Midbrain (tissue), 1 donor: ENCODE measurements around the gene UGT3A2.
"Not testable (repeated sequence)": the region's sequence is repeated elsewhere in the genome, so short reads cannot be mapped to it uniquely, and the experiment has no call there.

Experiments
- DNase-seq: peaks from one replicate; lab custom pipeline; 2025; lab: John Stamatoyannopoulos, UW

Gene UGT3A2

GRCh38 chr5:36054647-36055046 lies 12.0 kb downstream of the UGT3A2 start:
- DNase-seq: no peak

GRCh38 chr5:36052538-36052937 lies 14.1 kb downstream of the UGT3A2 start:
- DNase-seq: no peak

- no peak for DNase-seq
Observed at GRCh38 chr5:36049949-36050348, 16.7 kb downstream of the UGT3A2 start.

- no peak for DNase-seq
Observed at GRCh38 chr5:36047384-36048160, 19.1 kb downstream of the UGT3A2 start.

- DNase-seq: no peak
Observed at GRCh38 chr5:36045895-36046294, 20.8 kb downstream of the UGT3A2 start.

- no peak for DNase-seq
Observed at GRCh38 chr5:36041537-36041845, 25.2 kb downstream of the UGT3A2 start.

GRCh38 chr5:36040651-36041536 lies 25.8 kb downstream of the UGT3A2 start:
- DNase-seq: no peak

- no peak for DNase-seq
Observed at GRCh38 chr5:36035696-36036095, 31.0 kb downstream of the UGT3A2 start.

GRCh38 chr5:36034536-36035134 lies 32.0 kb downstream of the UGT3A2 start:
- DNase-seq: not testable (repeated sequence)

- no peak for DNase-seq
Observed at GRCh38 chr5:36033486-36033885, 33.2 kb downstream of the UGT3A2 start.

- no peak for DNase-seq
Observed at GRCh38 chr5:36033047-36033446, 33.6 kb downstream of the UGT3A2 start.

- DNase-seq: no peak
Observed at GRCh38 chr5:36031223-36031622, 35.5 kb downstream of the UGT3A2 start.

- DNase-seq: peak; percentile 66
Observed at GRCh38 chr5:36029914-36030313, 36.8 kb downstream of the UGT3A2 start.

- no peak for DNase-seq
Observed at GRCh38 chr5:36028816-36029465, 37.7 kb downstream of the UGT3A2 start.

GRCh38 chr5:36027711-36028110 lies 39.0 kb downstream of the UGT3A2 start:
- DNase-seq: no peak

GRCh38 chr5:36026706-36027465 lies 39.8 kb downstream of the UGT3A2 start:
- no peak for DNase-seq

GRCh38 chr5:36022246-36022645 lies 44.4 kb downstream of the UGT3A2 start:
- DNase-seq: not testable (repeated sequence)

GRCh38 chr5:36019584-36019983 lies 47.1 kb downstream of the UGT3A2 start:
- DNase-seq: not testable (repeated sequence)

- DNase-seq: no peak
Observed at GRCh38 chr5:36017622-36018021, 49.1 kb downstream of the UGT3A2 start.

- DNase-seq: no peak
Observed at GRCh38 chr5:36017004-36017403, 49.7 kb downstream of the UGT3A2 start.

- no peak for DNase-seq
Observed at GRCh38 chr5:36013182-36013581, 53.5 kb downstream of the UGT3A2 start.

GRCh38 chr5:36009698-36010097 lies 57.0 kb downstream of the UGT3A2 start:
- no peak for DNase-seq
